Glutamatergic neuron (in vitro differentiated cells): ENCODE results near the gene KATNA1. TPM values are rescaled to one million over a fixed set of nuclear protein-coding genes. Genes with fewer than 3 reads are reported as not detected.

Experiments
- DNase-seq: peaks from one replicate; pipeline ENCODE4 v3.0.0; 2022
- H3K27ac Mint-ChIP-seq: one replicate; pipeline ENCODE4 v1.8.0; 2020; ENCODE audit warnings: mild to moderate bottlenecking, mixed read lengths, inconsistent platforms; ENCODE audit not compliant: unreplicated experiment
- H3K27me3 Mint-ChIP-seq: one replicate; pipeline ENCODE4 v1.8.0; 2020; ENCODE audit warnings: mild to moderate bottlenecking, moderate library complexity, mixed read lengths, inconsistent platforms; ENCODE audit not compliant: unreplicated experiment
- H3K36me3 Mint-ChIP-seq: one replicate; pipeline ENCODE4 v1.8.0; 2020; ENCODE audit warnings: mild to moderate bottlenecking, mixed read lengths, inconsistent platforms; ENCODE audit not compliant: unreplicated experiment
- H3K4me1 Mint-ChIP-seq: one replicate; pipeline ENCODE4 v1.8.0; 2020; ENCODE audit warnings: mild to moderate bottlenecking, low read depth, mixed read lengths, inconsistent platforms; ENCODE audit not compliant: unreplicated experiment
- H3K4me3 Mint-ChIP-seq: one replicate; pipeline ENCODE4 v1.8.0; 2020; ENCODE audit warnings: mild to moderate bottlenecking, mixed read lengths, inconsistent platforms; ENCODE audit not compliant: unreplicated experiment
- H3K9me3 Mint-ChIP-seq: one replicate; pipeline ENCODE4 v1.8.0; 2020; ENCODE audit warnings: mild to moderate bottlenecking, moderate library complexity, mixed read lengths, inconsistent platforms; ENCODE audit not compliant: unreplicated experiment
- total RNA-seq: library from RNA; stranded (reverse); fragmentation: NEBNext Ultra II Directional; extraction: Animal tissue kit (Norgen Biotek cat#: 25700); gene quantifications from one replicate; pipeline ENCODE4 v1.2.1, GENCODE V29; 2021; ENCODE audit not compliant: unreplicated experiment
- TF ChIP-seq, protein P1 (sequence below): fragments of 200-600 bp; sonication (generic); IDR thresholded peaks from one replicate; pipeline ENCODE4 v1.5.0; 2021; ENCODE audit not compliant: partially characterized antibody, unreplicated experiment

Gene KATNA1
- total RNA-seq, 1 donor from 2014 or later = 10.9 TPM

DNA sequence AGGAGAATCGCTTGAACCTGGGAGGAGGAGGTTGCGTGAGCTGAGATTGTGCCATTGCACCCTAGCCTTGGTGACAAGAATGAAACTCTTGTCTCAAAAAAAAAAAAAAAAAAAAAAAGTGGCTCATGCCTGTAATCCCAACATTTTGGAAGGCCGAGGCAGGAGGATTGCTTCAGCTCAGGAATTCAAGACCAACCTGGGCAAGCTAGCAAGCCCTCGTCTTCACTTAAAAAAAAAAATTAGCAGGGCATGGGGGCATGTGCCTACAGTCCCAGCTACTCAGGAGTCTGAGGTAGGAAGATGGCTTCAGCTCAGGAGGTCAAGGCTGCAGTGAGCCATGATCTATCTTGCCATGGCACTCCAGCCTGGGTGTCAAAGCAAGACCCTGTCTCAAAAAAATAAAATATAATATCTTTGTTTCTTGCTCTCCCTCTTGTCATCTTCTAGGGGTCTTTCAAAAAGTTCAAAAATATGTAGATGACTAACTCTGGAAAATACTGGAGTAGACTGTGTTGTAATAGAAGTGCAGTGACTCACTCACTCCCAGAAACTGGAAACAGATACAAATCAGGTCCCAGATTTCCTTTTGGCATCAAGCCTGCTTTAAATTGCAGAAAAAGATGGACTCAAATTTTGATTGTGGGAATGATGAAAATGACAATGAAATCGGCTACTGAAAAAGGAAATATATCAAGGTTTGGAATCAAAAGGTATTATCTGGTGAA lies 85.1 kb downstream of the KATNA1 start:
- no peaks in the 10 kb centered on the region for H3K4me1 Mint-ChIP-seq
- H3K9me3 Mint-ChIP-seq = peaks cover 4% of the 10 kb centered on the region
- no peak overlapping the region for H3K4me3 Mint-ChIP-seq
- peaks cover 4% of the 10 kb centered on the region for H3K27me3 Mint-ChIP-seq
- H3K36me3 Mint-ChIP-seq = no peaks in the 10 kb centered on the region
- TF ChIP-seq, protein P1, sequence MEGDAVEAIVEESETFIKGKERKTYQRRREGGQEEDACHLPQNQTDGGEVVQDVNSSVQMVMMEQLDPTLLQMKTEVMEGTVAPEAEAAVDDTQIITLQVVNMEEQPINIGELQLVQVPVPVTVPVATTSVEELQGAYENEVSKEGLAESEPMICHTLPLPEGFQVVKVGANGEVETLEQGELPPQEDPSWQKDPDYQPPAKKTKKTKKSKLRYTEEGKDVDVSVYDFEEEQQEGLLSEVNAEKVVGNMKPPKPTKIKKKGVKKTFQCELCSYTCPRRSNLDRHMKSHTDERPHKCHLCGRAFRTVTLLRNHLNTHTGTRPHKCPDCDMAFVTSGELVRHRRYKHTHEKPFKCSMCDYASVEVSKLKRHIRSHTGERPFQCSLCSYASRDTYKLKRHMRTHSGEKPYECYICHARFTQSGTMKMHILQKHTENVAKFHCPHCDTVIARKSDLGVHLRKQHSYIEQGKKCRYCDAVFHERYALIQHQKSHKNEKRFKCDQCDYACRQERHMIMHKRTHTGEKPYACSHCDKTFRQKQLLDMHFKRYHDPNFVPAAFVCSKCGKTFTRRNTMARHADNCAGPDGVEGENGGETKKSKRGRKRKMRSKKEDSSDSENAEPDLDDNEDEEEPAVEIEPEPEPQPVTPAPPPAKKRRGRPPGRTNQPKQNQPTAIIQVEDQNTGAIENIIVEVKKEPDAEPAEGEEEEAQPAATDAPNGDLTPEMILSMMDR = no peak
- DNase-seq = no peak
- H3K27ac Mint-ChIP-seq = no peak overlapping the region

DNA sequence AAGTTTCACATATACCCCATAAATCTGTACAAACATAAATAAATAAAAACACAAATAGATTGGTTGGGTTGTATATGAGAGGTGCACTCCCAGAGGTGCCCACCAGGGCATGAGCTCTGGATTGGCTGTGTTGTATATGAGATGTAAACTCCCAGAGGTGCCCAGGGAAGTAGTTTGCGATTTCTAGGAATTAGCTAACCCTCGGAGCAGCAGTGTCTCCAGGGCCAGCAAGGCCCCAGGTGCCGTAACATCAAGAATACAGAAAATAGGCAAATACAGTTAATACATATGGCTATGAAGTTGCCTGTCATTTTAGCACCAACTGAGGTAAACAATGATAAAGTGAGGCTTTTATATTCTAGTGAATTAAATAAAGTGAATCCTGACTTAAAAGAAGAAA lies 87.8 kb downstream of the KATNA1 start:
- no peak overlapping the region for H3K27ac Mint-ChIP-seq
- peaks cover 3% of the 10 kb centered on the region for H3K9me3 Mint-ChIP-seq
- TF ChIP-seq, protein P1 = peak; percentile 75
- no peaks in the 10 kb centered on the region for H3K4me1 Mint-ChIP-seq
- peaks cover 8% of the 10 kb centered on the region for H3K27me3 Mint-ChIP-seq
- H3K4me3 Mint-ChIP-seq = no peak overlapping the region
- H3K36me3 Mint-ChIP-seq = no peaks in the 10 kb centered on the region
- peak; percentile 42 for DNase-seq

DNA sequence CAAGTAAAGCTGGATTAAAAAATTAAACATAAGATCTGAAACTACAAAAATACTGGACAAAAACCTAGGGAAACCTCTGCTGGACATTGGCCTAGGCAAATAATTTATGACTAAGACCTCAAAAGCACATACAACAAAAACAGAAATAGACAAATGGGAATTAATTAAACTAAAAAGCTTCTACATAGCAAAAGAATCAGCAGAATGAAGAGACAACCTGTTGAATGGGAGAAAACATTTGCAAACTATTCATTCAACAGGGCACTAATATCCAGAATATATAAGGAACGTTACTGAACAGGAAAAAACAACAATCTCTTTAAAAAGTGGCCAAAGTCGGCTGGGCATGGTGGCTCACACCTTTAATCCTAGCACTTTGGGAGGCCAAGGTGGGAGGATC lies 89.1 kb downstream of the KATNA1 start:
- H3K27me3 Mint-ChIP-seq = peaks cover 8% of the 10 kb centered on the region

DNA sequence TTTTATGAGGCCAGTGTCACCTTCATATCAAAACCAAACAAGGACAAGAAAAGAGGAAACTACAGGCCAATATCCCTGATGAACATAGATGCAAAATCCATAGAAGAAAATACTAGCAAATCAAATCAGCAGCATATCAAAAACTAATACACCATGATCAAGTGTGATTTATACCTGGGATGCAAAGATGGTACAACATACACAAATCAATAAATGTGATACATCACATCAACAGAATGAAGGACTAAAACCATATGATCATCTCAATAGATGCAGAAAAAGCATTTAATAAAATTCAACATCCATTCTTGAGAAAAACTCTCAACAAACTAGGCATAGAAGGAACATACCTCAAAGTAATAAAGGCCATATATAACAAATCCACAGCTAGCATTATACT lies 90.5 kb downstream of the KATNA1 start:
- Mint-ChIP-seq H3K27me3 (peaks cover 8% of the 10 kb centered on the region), H3K9me3 (no peaks in the 10 kb centered on the region), H3K36me3 (no peaks in the 10 kb centered on the region), H3K4me1 (no peaks in the 10 kb centered on the region), H3K27ac (no peak overlapping the region), H3K4me3 (no peak overlapping the region)
- TF ChIP-seq, protein P1 = no peak
- DNase-seq = no peak

More for the DNA sequence above, 89.1 kb downstream of the KATNA1 start:
- no peak for DNase-seq
- Mint-ChIP-seq H3K4me1 (no peaks in the 10 kb centered on the region), H3K9me3 (no peaks in the 10 kb centered on the region), H3K4me3 (no peak overlapping the region), H3K27ac (no peak overlapping the region), H3K36me3 (no peaks in the 10 kb centered on the region)
- TF ChIP-seq, protein P1 = no peak

DNA sequence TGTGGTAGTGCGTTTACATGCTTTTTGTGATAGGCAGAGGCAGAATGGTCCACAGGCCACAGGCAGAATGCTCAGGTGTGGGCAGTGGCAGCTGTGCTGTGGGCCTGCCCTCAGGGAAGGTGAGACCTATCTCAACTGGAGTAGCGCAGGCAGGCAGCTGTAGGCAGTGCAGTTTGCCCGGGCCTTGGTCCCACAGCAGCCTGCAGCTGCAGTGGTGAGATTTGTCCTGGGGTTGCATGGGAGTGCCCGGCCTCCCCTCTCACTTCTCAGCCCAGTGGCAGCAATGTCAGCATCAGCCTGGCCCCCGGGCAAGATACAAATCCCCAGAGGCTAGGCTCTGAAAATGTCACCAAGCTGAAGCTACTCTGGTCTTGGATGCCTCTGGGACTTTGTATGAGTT lies 96.6 kb downstream of the KATNA1 start:
- peaks cover 4% of the 10 kb centered on the region for H3K4me1 Mint-ChIP-seq
- no peak overlapping the region for H3K27ac Mint-ChIP-seq
- peaks cover 3% of the 10 kb centered on the region for H3K27me3 Mint-ChIP-seq
- H3K36me3 Mint-ChIP-seq = no peaks in the 10 kb centered on the region
- TF ChIP-seq, protein P1 = no peak
- peaks cover 3% of the 10 kb centered on the region for H3K9me3 Mint-ChIP-seq
- DNase-seq = no peak
- no peak overlapping the region for H3K4me3 Mint-ChIP-seq
